ENCODE results near the gene ACIN1. TPM values are rescaled to one million over a fixed set of nuclear protein-coding genes. Genes with fewer than 3 reads are reported as not detected.

The ACIN1 gene
- total and polyA plus RNA-seq, 9 of the 15 experiments (the other 6 are each of a cell fraction or from before 2014, with no cell fraction given), result 5.0 to 196 (median 129) TPM

GRCh38 chr14:23109769-23110168, 14.8 kb upstream of the ACIN1 start:
- ChIA-PET CTCF (ENCODE audit: low intra/inter-chr PET ratio) (interaction anchor here (0.7 to 5.6 kb wide), 6 partner anchors 11 to 123 kb away, joined by 4 to 109 read pairs (median 7); no protein-coding TSS in a partner anchor), POLR2A (interaction anchor here (0.6 to 3.5 kb wide), 4 partner anchors 11 to 180 kb away, joined by 3 to 12 read pairs (median 3); partner anchors contain the start of genes ACIN1 and C14orf119)
- TF ChIP-seq MYNN (IDR thresholded peaks at IDR 0.05) (no peak), MYNN (CRISPR knock-in tag; IDR thresholded peaks at IDR 0.05) (no peak), TGIF2 (CRISPR knock-in tag; IDR thresholded peaks at IDR 0.05) (no peak), POLR3A (IDR thresholded peaks at IDR 0.05; ENCODE audit: borderline replicate concordance, extremely low read depth, insufficient read depth, insufficient read length) (no peak), CEBPB (tag; IDR thresholded peaks at IDR 0.05) (no peak), ZNF184 (CRISPR knock-in tag; IDR thresholded peaks at IDR 0.05) (no peak), ZNF280A (IDR thresholded peaks at IDR 0.05; ENCODE audit: low read depth, partially characterized antibody) (no peak), HIVEP1 (CRISPR knock-in tag; IDR thresholded peaks at IDR 0.05) (no peak), RCOR1 (IDR thresholded peaks at IDR 0.05; ENCODE audit: borderline replicate concordance in 1 of 2, low read depth in 2 of 2, low read length in 2 of 2) (no peak), ZBED1 (IDR thresholded peaks at IDR 0.05) (no peak), SRF (CRISPR knock-in tag; IDR thresholded peaks at IDR 0.05) (no peak), ZNF764 (CRISPR knock-in tag; IDR thresholded peaks at IDR 0.05; ENCODE audit: low read depth) (no peak)
- TF ChIP-seq, protein P1, sequence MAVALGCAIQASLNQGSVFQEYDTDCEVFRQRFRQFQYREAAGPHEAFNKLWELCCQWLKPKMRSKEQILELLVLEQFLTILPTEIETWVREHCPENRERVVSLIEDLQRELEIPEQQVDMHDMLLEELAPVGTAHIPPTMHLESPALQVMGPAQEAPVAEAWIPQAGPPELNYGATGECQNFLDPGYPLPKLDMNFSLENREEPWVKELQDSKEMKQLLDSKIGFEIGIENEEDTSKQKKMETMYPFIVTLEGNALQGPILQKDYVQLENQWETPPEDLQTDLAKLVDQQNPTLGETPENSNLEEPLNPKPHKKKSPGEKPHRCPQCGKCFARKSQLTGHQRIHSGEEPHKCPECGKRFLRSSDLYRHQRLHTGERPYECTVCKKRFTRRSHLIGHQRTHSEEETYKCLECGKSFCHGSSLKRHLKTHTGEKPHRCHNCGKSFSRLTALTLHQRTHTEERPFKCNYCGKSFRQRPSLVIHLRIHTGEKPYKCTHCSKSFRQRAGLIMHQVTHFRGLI (CRISPR knock-in tag; IDR thresholded peaks at IDR 0.05), result no peak
- TF ChIP-seq, protein P2, sequence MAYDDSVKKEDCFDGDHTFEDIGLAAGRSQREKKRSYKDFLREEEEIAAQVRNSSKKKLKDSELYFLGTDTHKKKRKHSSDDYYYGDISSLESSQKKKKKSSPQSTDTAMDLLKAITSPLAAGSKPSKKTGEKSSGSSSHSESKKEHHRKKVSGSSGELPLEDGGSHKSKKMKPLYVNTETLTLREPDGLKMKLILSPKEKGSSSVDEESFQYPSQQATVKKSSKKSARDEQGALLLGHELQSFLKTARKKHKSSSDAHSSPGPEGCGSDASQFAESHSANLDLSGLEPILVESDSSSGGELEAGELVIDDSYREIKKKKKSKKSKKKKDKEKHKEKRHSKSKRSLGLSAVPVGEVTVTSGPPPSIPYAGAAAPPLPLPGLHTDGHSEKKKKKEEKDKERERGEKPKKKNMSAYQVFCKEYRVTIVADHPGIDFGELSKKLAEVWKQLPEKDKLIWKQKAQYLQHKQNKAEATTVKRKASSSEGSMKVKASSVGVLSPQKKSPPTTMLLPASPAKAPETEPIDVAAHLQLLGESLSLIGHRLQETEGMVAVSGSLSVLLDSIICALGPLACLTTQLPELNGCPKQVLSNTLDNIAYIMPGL (CRISPR knock-in tag; IDR thresholded peaks at IDR 0.05), result no peak
- no peaks in the 10 kb centered on the region for H3K36me3 ChIP-seq (ENCODE audit: control insufficient read depth, insufficient read depth, low read length)
- no peaks in the 10 kb centered on the region for H3K79me2 ChIP-seq (ENCODE audit: control insufficient read depth, insufficient read depth, low read length)
- no peak overlapping the region for H2AFZ ChIP-seq (ENCODE audit: low read depth, low read length)
- peaks cover 20 to 38% of the 10 kb centered on the region in 2 experiments for H3K4me1 ChIP-seq (replicated peaks in 1 of 2; ENCODE audit: control insufficient read depth in 2 of 2, insufficient read depth in 2 of 2, low read length in 2 of 2)
- peaks cover 0 to 6% of the 10 kb centered on the region in 2 experiments; a peak in 2 of 5 replicates for H3K27me3 ChIP-seq (ENCODE audit: control insufficient read depth in 2 of 2, insufficient read depth in 2 of 2, low read length in 2 of 2)
- H3K27ac ChIP-seq (ENCODE audit: extremely low read depth, low read depth, low read length), result no peak overlapping the region
- no peaks in the 10 kb centered on the region for H3K9me3 ChIP-seq (replicated peaks; ENCODE audit: control insufficient read depth, insufficient read depth, low read depth, low read length)
- ATAC-seq (no peak), DNase-seq (ENCODE audit: extremely low read depth in 1 of 4, low spot score in 3 of 4) (no peak), FAIRE-seq (no peak)
- H3K9me1 ChIP-seq (ENCODE audit: control insufficient read depth, insufficient read depth, low read length), result no peaks in the 10 kb centered on the region
- no peak overlapping the region for H3K4me3 ChIP-seq
- H4K20me1 ChIP-seq (replicated peaks; ENCODE audit: control insufficient read depth, insufficient read depth, low read length), result no peaks in the 10 kb centered on the region
- WGBS (ENCODE audit: insufficient coverage, low coverage, missing lambda C conversion rate), result 47% methylated on average over 1 of the region's 1 CpG
- H3K9ac ChIP-seq (ENCODE audit: insufficient read depth in 1 of 2, low read depth in 2 of 2, low read length in 2 of 2), result no peak overlapping the region
- H3K4me2 ChIP-seq (ENCODE audit: insufficient read depth, low read length), result no peak overlapping the region
- in situ Hi-C loops (cut with MboI), result loop anchor here (5.0 kb wide), 1 partner anchor 42 kb away; no protein-coding TSS in a partner anchor
- intact Hi-C loops (cut with micrococcal nuclease), result loop anchor here (1.0 to 5.0 kb wide), 4 partner anchors 40 to 137 kb away; no protein-coding TSS in a partner anchor
- BruUV-seq (replicated peaks), result no TSS peak

All from K562 (cell line).